Measurements from ENCODE around the gene KIF2A. TPM values are rescaled to one million over a fixed set of nuclear protein-coding genes. Genes with fewer than 3 reads are reported as not detected.

Gene KIF2A
- total RNA-seq, 4 donors from 2014 or later = 36.5 to 45.6 (median 41.9) TPM

DNA sequence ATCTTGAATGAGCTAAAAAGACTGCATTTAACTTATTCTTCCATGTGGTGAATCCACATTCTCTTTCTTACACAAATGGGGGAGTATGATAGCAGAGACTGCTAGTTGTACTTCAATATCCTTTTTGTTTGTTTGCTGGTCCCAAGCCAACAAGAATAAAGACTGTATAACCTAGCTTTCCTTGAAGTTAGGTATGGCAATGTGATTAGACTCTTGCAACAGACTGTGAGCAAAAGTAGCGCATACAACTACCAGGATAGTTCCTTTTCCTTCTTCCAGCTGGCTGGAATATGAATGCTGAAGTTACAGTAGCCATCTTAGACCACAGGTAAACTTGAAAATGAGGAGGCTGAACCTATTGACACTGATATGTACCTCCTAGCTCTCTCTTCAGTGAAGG is 17.9 kb upstream of the KIF2A start:
- TF ChIP-seq, protein P1, sequence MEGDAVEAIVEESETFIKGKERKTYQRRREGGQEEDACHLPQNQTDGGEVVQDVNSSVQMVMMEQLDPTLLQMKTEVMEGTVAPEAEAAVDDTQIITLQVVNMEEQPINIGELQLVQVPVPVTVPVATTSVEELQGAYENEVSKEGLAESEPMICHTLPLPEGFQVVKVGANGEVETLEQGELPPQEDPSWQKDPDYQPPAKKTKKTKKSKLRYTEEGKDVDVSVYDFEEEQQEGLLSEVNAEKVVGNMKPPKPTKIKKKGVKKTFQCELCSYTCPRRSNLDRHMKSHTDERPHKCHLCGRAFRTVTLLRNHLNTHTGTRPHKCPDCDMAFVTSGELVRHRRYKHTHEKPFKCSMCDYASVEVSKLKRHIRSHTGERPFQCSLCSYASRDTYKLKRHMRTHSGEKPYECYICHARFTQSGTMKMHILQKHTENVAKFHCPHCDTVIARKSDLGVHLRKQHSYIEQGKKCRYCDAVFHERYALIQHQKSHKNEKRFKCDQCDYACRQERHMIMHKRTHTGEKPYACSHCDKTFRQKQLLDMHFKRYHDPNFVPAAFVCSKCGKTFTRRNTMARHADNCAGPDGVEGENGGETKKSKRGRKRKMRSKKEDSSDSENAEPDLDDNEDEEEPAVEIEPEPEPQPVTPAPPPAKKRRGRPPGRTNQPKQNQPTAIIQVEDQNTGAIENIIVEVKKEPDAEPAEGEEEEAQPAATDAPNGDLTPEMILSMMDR (IDR thresholded peaks at IDR 0.05; ENCODE audit: low read depth) = no peak

DNA sequence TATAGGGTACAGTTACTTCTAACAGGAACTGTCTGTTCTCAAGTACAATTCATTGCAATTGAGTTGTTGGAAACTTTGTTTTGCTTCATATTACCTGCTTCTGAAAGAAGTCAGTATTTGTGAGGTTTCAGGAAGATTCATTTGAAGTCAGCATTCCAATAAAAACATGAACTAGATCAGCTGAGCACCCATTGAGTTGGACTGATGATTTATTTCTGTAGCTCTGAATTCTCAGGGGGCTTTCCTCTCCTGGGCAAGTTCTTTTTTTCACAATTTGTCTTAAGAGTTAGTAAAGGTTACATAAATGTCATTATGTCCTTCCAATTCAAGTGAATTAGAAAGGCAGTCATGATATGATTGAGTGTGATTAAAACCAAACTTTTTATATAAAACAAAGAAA is 16.2 kb upstream of the KIF2A start:
- TF ChIP-seq, protein P1 (IDR thresholded peaks at IDR 0.05; ENCODE audit: low read depth) = no peak

DNA sequence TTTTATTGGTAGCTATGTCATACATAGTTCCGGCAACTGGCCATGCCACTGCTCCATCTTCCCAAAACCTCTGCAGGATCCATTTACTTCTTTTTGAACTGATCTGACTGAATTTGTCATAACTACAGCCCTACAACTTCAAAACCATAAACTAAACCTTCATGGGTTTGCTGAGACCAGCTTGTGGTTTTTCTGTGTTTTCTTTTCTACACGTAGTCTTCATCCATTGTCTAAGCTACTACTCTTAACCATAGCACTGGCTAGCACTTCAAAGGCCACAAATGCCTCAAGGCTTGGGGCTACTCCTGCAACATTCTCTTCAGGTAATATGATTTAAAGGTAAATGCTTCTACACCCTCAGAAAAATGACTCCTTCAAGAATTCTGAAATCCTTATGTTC is 9.0 kb upstream of the KIF2A start:
- TF ChIP-seq, protein P1 (IDR thresholded peaks at IDR 0.05; ENCODE audit: low read depth) = no peak

DNA sequence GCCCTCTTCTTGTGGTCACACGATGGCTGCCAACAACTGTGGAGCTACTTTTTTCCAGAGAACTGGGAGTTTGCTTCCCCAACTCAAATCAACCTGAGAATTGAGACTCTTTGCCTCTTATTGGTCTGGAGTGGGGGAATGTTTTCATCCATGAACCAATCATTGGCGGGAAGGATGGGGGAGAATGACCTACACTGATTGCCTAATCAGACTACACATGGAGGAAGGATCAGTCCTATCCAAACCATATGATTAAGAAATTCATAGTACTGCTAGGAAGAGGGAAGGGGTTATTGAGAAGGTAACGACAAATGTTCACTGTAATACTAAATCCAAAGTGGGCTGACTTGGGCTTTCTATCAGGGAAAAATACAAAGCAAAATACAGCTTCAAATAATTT is 7.9 kb upstream of the KIF2A start:
- TF ChIP-seq, protein P1 (IDR thresholded peaks at IDR 0.05; ENCODE audit: low read depth) = no peak

DNA sequence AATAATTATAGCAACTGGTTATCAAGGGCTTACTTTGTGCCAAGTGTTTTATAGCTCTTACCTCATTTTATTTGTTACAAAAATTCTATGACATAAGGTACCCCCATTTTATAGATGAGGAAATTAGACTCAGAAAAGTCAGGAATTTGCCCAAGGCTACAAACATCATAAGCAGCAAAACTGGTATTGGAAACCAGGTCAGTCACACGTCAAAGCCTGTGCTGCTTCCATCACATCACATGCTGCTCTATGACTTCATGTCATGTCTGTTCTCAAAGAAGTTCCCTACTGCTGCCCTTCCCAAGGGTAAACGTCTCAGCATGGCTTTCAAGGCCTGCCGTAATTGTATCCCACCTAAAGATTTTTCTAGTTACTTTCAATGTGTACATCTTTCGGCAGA is 6.9 kb upstream of the KIF2A start:
- TF ChIP-seq, protein P1 (IDR thresholded peaks at IDR 0.05; ENCODE audit: low read depth) = no peak

DNA sequence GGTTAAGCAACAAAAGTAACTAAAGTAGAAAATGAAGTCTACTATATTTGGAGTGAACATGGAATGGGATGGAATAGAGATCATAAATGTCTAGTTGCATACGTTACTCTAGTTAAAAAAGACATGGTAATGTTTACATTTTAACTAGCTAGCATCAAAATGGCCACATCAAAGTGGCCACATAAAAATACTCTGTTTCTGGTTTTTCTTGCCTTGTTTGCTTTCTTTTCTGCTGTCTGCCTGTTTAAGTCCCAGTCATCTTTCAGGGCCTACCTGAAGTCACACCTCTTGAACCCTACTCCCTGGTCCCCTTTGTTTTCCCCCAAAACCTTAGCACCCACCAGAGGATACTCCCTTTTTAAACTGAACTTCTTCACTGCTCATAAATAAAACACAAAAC is 6.4 kb upstream of the KIF2A start:
- TF ChIP-seq, protein P1 (IDR thresholded peaks at IDR 0.05; ENCODE audit: low read depth) = no peak

DNA sequence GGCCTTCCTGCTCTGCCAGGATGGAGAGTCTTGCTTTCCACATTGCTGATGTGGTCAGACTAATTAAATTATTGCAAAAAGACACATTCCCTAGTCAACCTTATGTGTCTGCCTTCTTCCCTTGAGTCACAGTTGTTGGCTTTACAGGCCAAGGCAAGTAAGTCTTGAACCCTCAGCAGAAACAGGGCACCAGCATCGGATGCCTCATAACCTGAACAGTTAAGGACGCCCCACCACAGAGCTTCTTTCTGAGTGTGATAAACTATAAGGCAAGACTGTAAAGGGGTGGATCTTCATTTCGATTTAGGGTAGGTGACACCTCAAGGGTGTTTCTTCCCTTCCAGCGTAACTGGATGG is 670 bp upstream of the KIF2A start:
- TF ChIP-seq, protein P1 (IDR thresholded peaks at IDR 0.05; ENCODE audit: low read depth) = no peak

Data from subcutaneous adipose tissue (tissue), 4 donors.